Measurements from ENCODE around the gene SYNE3. TPM values are rescaled to one million over a fixed set of nuclear protein-coding genes. Genes with fewer than 3 reads are reported as not detected.

The SYNE3 gene
- total and polyA plus RNA-seq, 9 of the 15 experiments (the other 6 are each of a cell fraction or from before 2014, with no cell fraction given), result 0.04 to 3.1 (median 0.55) TPM

GRCh38 chr14:95514131-95515079 is 2.0 kb downstream of the SYNE3 start:
- no peak overlapping the region for H3K9ac ChIP-seq (ENCODE audit: insufficient read depth in 1 of 2, low read depth in 2 of 2, low read length in 2 of 2)
- H3K4me1 ChIP-seq (replicated peaks in 1 of 2; ENCODE audit: control insufficient read depth in 2 of 2, insufficient read depth in 2 of 2, low read length in 2 of 2), result peaks cover 17 to 27% of the 10 kb centered on the region in 2 experiments
- 61% methylated on average over 11 of the region's 18 CpGs for WGBS (ENCODE audit: insufficient coverage, low coverage, missing lambda C conversion rate)
- DNase-seq (ENCODE audit: extremely low read depth in 1 of 4, low spot score in 3 of 4), result no peak
- no peak for ATAC-seq
- H3K27me3 ChIP-seq (ENCODE audit: control insufficient read depth in 2 of 2, insufficient read depth in 2 of 2, low read length in 2 of 2), result no peaks in the 10 kb centered on the region
- no peak overlapping the region for H3K27ac ChIP-seq (ENCODE audit: extremely low read depth, low read depth, low read length)
- no peaks in the 10 kb centered on the region for H4K20me1 ChIP-seq (replicated peaks; ENCODE audit: control insufficient read depth, insufficient read depth, low read length)
- H3K9me1 ChIP-seq (ENCODE audit: control insufficient read depth, insufficient read depth, low read length), result no peaks in the 10 kb centered on the region
- intact Hi-C loops (cut with micrococcal nuclease), result no loop called here
- ChIA-PET CTCF (ENCODE audit: low intra/inter-chr PET ratio) (no interaction called here), POLR2A (interaction anchor here (0.8 kb wide), 1 partner anchor 17 kb away, joined by 3 read pairs; no protein-coding TSS in a partner anchor)
- no peaks in the 10 kb centered on the region for H3K36me3 ChIP-seq (ENCODE audit: control insufficient read depth, insufficient read depth, low read length)
- no peaks in the 10 kb centered on the region for H3K79me2 ChIP-seq (ENCODE audit: control insufficient read depth, insufficient read depth, low read length)
- H2AFZ ChIP-seq (ENCODE audit: low read depth, low read length), result no peak overlapping the region
- no peak for FAIRE-seq
- no peak overlapping the region for H3K4me3 ChIP-seq
- H3K4me2 ChIP-seq (ENCODE audit: insufficient read depth, low read length), result no peak overlapping the region
- in situ Hi-C loops (cut with MboI), result no loop called here
- no peak for TF ChIP-seq HNRNPL (IDR thresholded peaks at IDR 0.05; ENCODE audit: low read depth, low read length)
- no peak for TF ChIP-seq ZBTB5 (IDR thresholded peaks at IDR 0.05)
- TF ChIP-seq FOXK2 (conservative IDR thresholded peaks at IDR 0.05 in 1 of 2, IDR thresholded peaks at IDR 0.05 in 1 of 2; ENCODE audit: low read depth in 2 of 2), result no peak
- TF ChIP-seq PTRF (tag; IDR thresholded peaks at IDR 0.05), result no peak
- TF ChIP-seq NFRKB (IDR thresholded peaks at IDR 0.05; ENCODE audit: low read depth), result no peak
- no peak for TF ChIP-seq CXXC5 (CRISPR knock-in tag; IDR thresholded peaks at IDR 0.05)
- no peak for TF ChIP-seq RBM34 (IDR thresholded peaks at IDR 0.05; ENCODE audit: borderline replicate concordance, insufficient read depth, low read length)
- no peak for TF ChIP-seq MYBL2 (IDR thresholded peaks at IDR 0.05; ENCODE audit: low read depth)
- no peak for TF ChIP-seq MYBL2 (CRISPR knock-in tag; IDR thresholded peaks at IDR 0.05; ENCODE audit: borderline replicate concordance)
- TF ChIP-seq RFX1 (IDR thresholded peaks at IDR 0.05), result 0 out of 2 replicates have a peak, but pooled peaks have one; percentile 16
- peak; percentile 17; the same call in 1 of the 2 replicates for TF ChIP-seq TFAP4 (CRISPR knock-in tag; IDR thresholded peaks at IDR 0.05; ENCODE audit: borderline replicate concordance)
- H3K9me3 ChIP-seq (replicated peaks; ENCODE audit: control insufficient read depth, insufficient read depth, low read depth, low read length), result no peaks in the 10 kb centered on the region
- no TSS peak for BruUV-seq (replicated peaks)
